Fibroblast of gingiva (primary cell): ENCODE results near the gene BZW1.
A peak's percentile ranks its signal among the peaks of the same experiment; 100 is the strongest.

ENCODE experiments used
- DNase-seq: peaks from one replicate; pipeline ENCODE4 v3.0.0-alpha.2; 2011; ENCODE audit warnings: low read depth

Gene BZW1

GRCh38 chr2:200811333-200812121 is at the start of gene BZW1:
Gene BZW1 (plus strand): TSS chr2:200811910. CDS start chr2:200813218, 1,308 bp downstream.
- peak; percentile 98 for DNase-seq

GRCh38 chr2:200762127-200762526 is 49.6 kb upstream of the BZW1 start:
- DNase-seq, result no peak

GRCh38 chr2:200763422-200763821 is 48.3 kb upstream of the BZW1 start:
- no peak for DNase-seq

- peak; percentile 83 for DNase-seq
Observed at GRCh38 chr2:200765139-200765951, 46.4 kb upstream of the BZW1 start.

- DNase-seq, result no peak
Observed at GRCh38 chr2:200765995-200766660, 45.6 kb upstream of the BZW1 start.

GRCh38 chr2:200767111-200767885 is 44.4 kb upstream of the BZW1 start:
- DNase-seq, result no peak

GRCh38 chr2:200770847-200771246 is 40.9 kb upstream of the BZW1 start:
- peak; percentile 37 for DNase-seq

- DNase-seq, result no peak
Observed at GRCh38 chr2:200772620-200773019, 39.1 kb upstream of the BZW1 start.

- no peak for DNase-seq
Observed at GRCh38 chr2:200773083-200773482, 38.6 kb upstream of the BZW1 start.

GRCh38 chr2:200774920-200775319 is 36.8 kb upstream of the BZW1 start:
- no peak for DNase-seq

GRCh38 chr2:200777275-200777674 is 34.4 kb upstream of the BZW1 start:
- no peak for DNase-seq

GRCh38 chr2:200778038-200778437 is 33.7 kb upstream of the BZW1 start:
- DNase-seq, result no peak

- no peak for DNase-seq
Observed at GRCh38 chr2:200779214-200779613, 32.5 kb upstream of the BZW1 start.

GRCh38 chr2:200781616-200782015 is 30.1 kb upstream of the BZW1 start:
- no peak for DNase-seq

GRCh38 chr2:200782251-200782650 is 29.5 kb upstream of the BZW1 start:
- peak; percentile 82 for DNase-seq

- no peak for DNase-seq
Observed at GRCh38 chr2:200784215-200784614, 27.5 kb upstream of the BZW1 start.

- DNase-seq, result peak; percentile 66
Observed at GRCh38 chr2:200786423-200786822, 25.3 kb upstream of the BZW1 start.

- peak; percentile 64 for DNase-seq
Observed at GRCh38 chr2:200786826-200787225, 24.9 kb upstream of the BZW1 start.

GRCh38 chr2:200787351-200788120 is 24.2 kb upstream of the BZW1 start:
- DNase-seq, result peak; percentile 87

- DNase-seq, result peak; percentile 58
Observed at GRCh38 chr2:200788121-200788718, 23.5 kb upstream of the BZW1 start.

GRCh38 chr2:200790185-200790584 is 21.5 kb upstream of the BZW1 start:
- DNase-seq, result no peak
